HG02610 (cell line): ENCODE data around the gene SORD.
"Not testable (repeated sequence)": the region's sequence is repeated elsewhere in the genome, so short reads cannot be mapped to it uniquely, and the experiment has no call there.

Experiments
- ATAC-seq: cut with Tn5 transposase; IDR thresholded peaks from one replicate; pipeline ENCODE4 v1.9.1; 2021; ENCODE audit warnings: mild to moderate bottlenecking, moderate library complexity; ENCODE audit not compliant: unreplicated experiment

SORD gene

GRCh38 chr15:45022871-45023658 lies at the start of gene SORD:
Gene SORD, plus strand, starts transcription at chr15:45023195. Its CDS starts 89 bp downstream, at chr15:45023284.
- ATAC-seq = peak; percentile 99

GRCh38 chr15:44976183-44976582 lies 46.8 kb upstream of the SORD start:
- ATAC-seq = not testable (repeated sequence)

GRCh38 chr15:44977781-44978180 lies 45.2 kb upstream of the SORD start:
- ATAC-seq = not testable (repeated sequence)

- ATAC-seq = not testable (repeated sequence)
Observed at GRCh38 chr15:44979617-44980339, 43.2 kb upstream of the SORD start.

- not testable (repeated sequence) for ATAC-seq
Observed at GRCh38 chr15:44984144-44984543, 38.9 kb upstream of the SORD start.

- ATAC-seq = not testable (repeated sequence)
Observed at GRCh38 chr15:44986346-44987055, 36.5 kb upstream of the SORD start.

GRCh38 chr15:44987711-44988110 lies 35.3 kb upstream of the SORD start:
- ATAC-seq = not testable (repeated sequence)

- not testable (repeated sequence) for ATAC-seq
Observed at GRCh38 chr15:44988184-44988869, 34.7 kb upstream of the SORD start.

GRCh38 chr15:44988870-44989219 lies 34.1 kb upstream of the SORD start:
- not testable (repeated sequence) for ATAC-seq

- not testable (repeated sequence) for ATAC-seq
Observed at GRCh38 chr15:44997632-44998031, 25.4 kb upstream of the SORD start.

GRCh38 chr15:44999105-44999504 lies 23.9 kb upstream of the SORD start:
- no peak for ATAC-seq

GRCh38 chr15:45001180-45001579 lies 21.8 kb upstream of the SORD start:
- ATAC-seq = not testable (repeated sequence)

- peak; percentile 76 for ATAC-seq
Observed at GRCh38 chr15:45003731-45004410, 19.1 kb upstream of the SORD start.

- ATAC-seq = not testable (repeated sequence)
Observed at GRCh38 chr15:45004590-45005175, 18.3 kb upstream of the SORD start.

GRCh38 chr15:45009046-45009445 lies 13.9 kb upstream of the SORD start:
- ATAC-seq = no peak

- ATAC-seq = not testable (repeated sequence)
Observed at GRCh38 chr15:45015114-45015513, 7.9 kb upstream of the SORD start.

GRCh38 chr15:45020222-45020900 lies 2.6 kb upstream of the SORD start:
- ATAC-seq = not testable (repeated sequence)

GRCh38 chr15:45020901-45021259 lies 2.1 kb upstream of the SORD start:
- ATAC-seq = not testable (repeated sequence)

- no peak for ATAC-seq
Observed at GRCh38 chr15:45021348-45021747, 1.6 kb upstream of the SORD start.
